Kidney (tissue), 14 donors: ENCODE measurements around the gene STEAP3. TPM values are rescaled to one million over a fixed set of nuclear protein-coding genes. Genes with fewer than 3 reads are reported as not detected.

Experiments
- DNase-seq, 5 donors: peaks; one replicate each; pipeline ENCODE4 v3.0.0-alpha.2; 2013 to 2020
- FAIRE-seq: peaks from 2 replicates; lab custom pipeline; 2012; peaks lifted over from hg19 to GRCh38; lab: Jason Lieb, UNC
- H3K27ac ChIP-seq, 2 donors: one replicate each; pipeline ENCODE4 v1.7.0; 2013; ENCODE audit warnings: low read depth in 2 of 2, low read length in 2 of 2, inconsistent platforms in 1 of 2
- H3K27me3 ChIP-seq: one replicate; pipeline ENCODE4 v1.7.1; 2013; ENCODE audit warnings: low read length, inconsistent platforms; ENCODE audit not compliant: control insufficient read depth, insufficient read depth
- H3K36me3 ChIP-seq, 3 donors: one replicate each; pipeline versions ENCODE4 v1.7.0 to v1.7.1; 2013; ENCODE audit warnings: low read length in 3 of 3, control low read depth in 1 of 3, inconsistent platforms in 1 of 3; ENCODE audit not compliant: insufficient read depth in 3 of 3, control insufficient read depth in 2 of 3
- H3K4me1 ChIP-seq, 3 donors: one replicate each; pipeline versions ENCODE4 v1.7.0 to v1.7.1; 2013; ENCODE audit warnings: low read length in 3 of 3, inconsistent platforms in 1 of 3, low read depth in 1 of 3; ENCODE audit not compliant: control insufficient read depth in 2 of 3, insufficient read depth in 2 of 3
- H3K4me3 ChIP-seq, 3 donors: one replicate each; pipeline versions ENCODE4 v1.7.0 to v1.8.1; 2013; ENCODE audit warnings: low read length in 3 of 3, control low read depth in 1 of 3, inconsistent platforms in 1 of 3
- H3K9ac ChIP-seq, 3 donors: one replicate each; pipeline versions ENCODE4 v1.7.0 to v1.7.1; 2013; ENCODE audit warnings: low read length in 3 of 3, control low read depth in 1 of 3, inconsistent platforms in 1 of 3
- H3K9me3 ChIP-seq, 3 donors: one replicate each; pipeline versions ENCODE4 v1.7.0 to v1.7.1; 2013; ENCODE audit warnings: low read length in 3 of 3, control low read depth in 1 of 3, inconsistent platforms in 1 of 3; ENCODE audit not compliant: control insufficient read depth in 2 of 3, insufficient read depth in 1 of 3
- intact Hi-C: fragments of 100-400 bp; cut with DNase I; formaldehyde crosslinking; loops from one replicate; pipeline ENCODE4 v1.11.1; 2022
- polyA plus RNA-seq: library from polyadenylated mRNA; stranded (reverse); fragments of 350-450 nt; fragmentation: Illumina TruSeq; extraction: RNeasy Lipid Tissue Mini Kit (QIAGEN cat#74804); gene quantifications from one replicate; pipeline ENCODE4 v1.2.3, GENCODE V29; 2014; ENCODE audit warnings: low read depth, low replicate concordance; ENCODE audit not compliant: insufficient read depth
- total RNA-seq: library from RNA; stranded (reverse); fragmentation: NEBNext Ultra II Directional; extraction: Animal tissue kit (Norgen Biotek cat#: 25700); gene quantifications from one replicate; pipeline ENCODE4 v1.2.1, GENCODE V29; 2021
- TF ChIP-seq, protein P1 (sequence below): IDR thresholded peaks from 3 replicates; pipeline ENCODE4 v1.5.1; 2012; ENCODE audit warnings: mild to moderate bottlenecking, moderate library complexity, borderline replicate concordance; ENCODE audit not compliant: insufficient read depth; ENCODE audit errors: extremely low read depth
- donor health status: control.
- donor health status: control.
- donor health status: control.
- donor health status: control.
- donor health status: control.
- donor health status: DM: yes; HTN: yes; CAD: no.
- donor health status: Normal renal cell carcinoma (clear cell type).

Gene STEAP3
- total and polyA plus RNA-seq, 2 donors from 2014 or later, result 6.7 to 25.4 TPM

- no peak for FAIRE-seq
- Histone ChIP-seq H3K4me1 (peaks cover 0 to 4% (median 0%) of the 10 kb centered on the region in 3 donors), H3K27me3 (no peaks in the 10 kb centered on the region), H3K4me3 (no peak overlapping the region), H3K36me3 (no peaks in the 10 kb centered on the region), H3K9me3 (no peaks in the 10 kb centered on the region), H3K27ac (no peak overlapping the region), H3K9ac (no peak overlapping the region)
- TF ChIP-seq, protein P1, sequence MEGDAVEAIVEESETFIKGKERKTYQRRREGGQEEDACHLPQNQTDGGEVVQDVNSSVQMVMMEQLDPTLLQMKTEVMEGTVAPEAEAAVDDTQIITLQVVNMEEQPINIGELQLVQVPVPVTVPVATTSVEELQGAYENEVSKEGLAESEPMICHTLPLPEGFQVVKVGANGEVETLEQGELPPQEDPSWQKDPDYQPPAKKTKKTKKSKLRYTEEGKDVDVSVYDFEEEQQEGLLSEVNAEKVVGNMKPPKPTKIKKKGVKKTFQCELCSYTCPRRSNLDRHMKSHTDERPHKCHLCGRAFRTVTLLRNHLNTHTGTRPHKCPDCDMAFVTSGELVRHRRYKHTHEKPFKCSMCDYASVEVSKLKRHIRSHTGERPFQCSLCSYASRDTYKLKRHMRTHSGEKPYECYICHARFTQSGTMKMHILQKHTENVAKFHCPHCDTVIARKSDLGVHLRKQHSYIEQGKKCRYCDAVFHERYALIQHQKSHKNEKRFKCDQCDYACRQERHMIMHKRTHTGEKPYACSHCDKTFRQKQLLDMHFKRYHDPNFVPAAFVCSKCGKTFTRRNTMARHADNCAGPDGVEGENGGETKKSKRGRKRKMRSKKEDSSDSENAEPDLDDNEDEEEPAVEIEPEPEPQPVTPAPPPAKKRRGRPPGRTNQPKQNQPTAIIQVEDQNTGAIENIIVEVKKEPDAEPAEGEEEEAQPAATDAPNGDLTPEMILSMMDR, result no peak
- intact Hi-C loops, result no loop called here
- DNase-seq, result no peak
These were observed 6.9 kb downstream of the STEAP3 start for GRCh38 chr2:119230219-119231185.

- intact Hi-C loops, result no loop called here
- no peak overlapping the region for H3K9ac ChIP-seq
- TF ChIP-seq, protein P1, result no peak
- no peaks in the 10 kb centered on the region for H3K27me3 ChIP-seq
- H3K4me1 ChIP-seq, result no peaks in the 10 kb centered on the region
- FAIRE-seq, result no peak
- no peak for DNase-seq
- H3K4me3 ChIP-seq, result no peak overlapping the region
- no peaks in the 10 kb centered on the region for H3K9me3 ChIP-seq
- no peak overlapping the region for H3K27ac ChIP-seq
- no peaks in the 10 kb centered on the region for H3K36me3 ChIP-seq
These were observed 8.5 kb downstream of the STEAP3 start for GRCh38 chr2:119231975-119232665.

DNA sequence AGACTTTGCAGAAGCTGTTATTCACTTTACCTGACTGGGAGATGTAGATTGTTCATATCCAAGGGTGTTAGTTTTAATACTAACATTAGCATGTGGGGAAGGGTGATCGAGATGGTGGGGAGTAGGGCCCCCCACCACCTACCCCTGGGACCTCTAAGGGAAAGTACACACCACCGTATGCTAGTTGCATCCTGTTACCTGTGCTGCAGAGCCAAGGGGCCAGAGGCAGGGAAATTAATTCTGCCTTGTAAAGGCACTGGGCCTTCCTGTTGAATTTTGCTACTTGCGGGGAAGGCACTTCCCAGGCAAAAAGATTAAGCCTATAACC, 9.0 kb downstream of the STEAP3 start:
- intact Hi-C loops, result no loop called here
- no peaks in the 10 kb centered on the region for H3K9me3 ChIP-seq
- H3K27ac ChIP-seq, result no peak overlapping the region
- no peaks in the 10 kb centered on the region for H3K27me3 ChIP-seq
- H3K9ac ChIP-seq, result no peak overlapping the region
- DNase-seq, result no peak
- no peak overlapping the region for H3K4me3 ChIP-seq
- TF ChIP-seq, protein P1, result no peak
- H3K4me1 ChIP-seq, result no peaks in the 10 kb centered on the region
- FAIRE-seq, result no peak
- no peaks in the 10 kb centered on the region for H3K36me3 ChIP-seq
